Measurements from ENCODE around the gene GP5. TPM values are rescaled to one million over a fixed set of nuclear protein-coding genes. Genes with fewer than 3 reads are reported as not detected.
A peak's percentile ranks its signal among the peaks of the same experiment; 100 is the strongest.

Gene GP5
- polyA plus RNA-seq (ENCODE audit: insufficient read length in 4 of 4) = under 1 TPM; 0.40 to 0.91 (median 0.73) TPM

- no peak for DNase-seq (ENCODE audit: low read depth in 4 of 4, low spot score in 3 of 4)
These were observed at the start of gene GP5 for GRCh38 chr3:194399166-194399565. Gene GP5, minus strand, starts transcription at chr3:194399266. Its CDS starts 984 bp downstream, at chr3:194398282.

- DNase-seq (ENCODE audit: low read depth in 4 of 4, low spot score in 3 of 4) = no peak
These were observed 48.6 kb upstream of the GP5 start for GRCh38 chr3:194447657-194448056.

GRCh38 chr3:194447161-194447560 lies 48.1 kb upstream of the GP5 start:
- no peak for DNase-seq (ENCODE audit: low read depth in 4 of 4, low spot score in 3 of 4)

- DNase-seq (ENCODE audit: low read depth in 4 of 4, low spot score in 3 of 4) = no peak
These were observed 47.7 kb upstream of the GP5 start for GRCh38 chr3:194446754-194447153.

- DNase-seq (ENCODE audit: low read depth in 4 of 4, low spot score in 3 of 4) = no peak
These were observed 47.1 kb upstream of the GP5 start for GRCh38 chr3:194446172-194446571.

GRCh38 chr3:194443901-194444300 lies 44.8 kb upstream of the GP5 start:
- DNase-seq (ENCODE audit: low read depth in 4 of 4, low spot score in 3 of 4) = no peak

GRCh38 chr3:194440756-194441155 lies 41.7 kb upstream of the GP5 start:
- DNase-seq (ENCODE audit: low read depth in 4 of 4, low spot score in 3 of 4) = no peak

- DNase-seq (ENCODE audit: low read depth in 4 of 4, low spot score in 3 of 4) = no peak
These were observed 41.0 kb upstream of the GP5 start for GRCh38 chr3:194439881-194440550.

- DNase-seq (ENCODE audit: low read depth in 4 of 4, low spot score in 3 of 4) = no peak
These were observed 35.4 kb upstream of the GP5 start for GRCh38 chr3:194434503-194434902.

GRCh38 chr3:194431554-194431953 lies 32.5 kb upstream of the GP5 start:
- no peak for DNase-seq (ENCODE audit: low read depth in 4 of 4, low spot score in 3 of 4)

GRCh38 chr3:194425399-194425798 lies 26.3 kb upstream of the GP5 start:
- DNase-seq (ENCODE audit: low read depth in 4 of 4, low spot score in 3 of 4) = no peak

GRCh38 chr3:194424953-194425352 lies 25.9 kb upstream of the GP5 start:
- DNase-seq (ENCODE audit: low read depth in 4 of 4, low spot score in 3 of 4) = no peak

GRCh38 chr3:194424373-194424772 lies 25.3 kb upstream of the GP5 start:
- DNase-seq (ENCODE audit: low read depth in 4 of 4, low spot score in 3 of 4) = no peak

GRCh38 chr3:194423317-194423716 lies 24.3 kb upstream of the GP5 start:
- DNase-seq (ENCODE audit: low read depth in 4 of 4, low spot score in 3 of 4) = no peak

- DNase-seq (ENCODE audit: low read depth in 4 of 4, low spot score in 3 of 4) = no peak
These were observed 23.1 kb upstream of the GP5 start for GRCh38 chr3:194422188-194422587.

- no peak for DNase-seq (ENCODE audit: low read depth in 4 of 4, low spot score in 3 of 4)
These were observed 19.6 kb upstream of the GP5 start for GRCh38 chr3:194418671-194419070.

GRCh38 chr3:194407423-194407822 lies 8.4 kb upstream of the GP5 start:
- DNase-seq (ENCODE audit: low read depth in 4 of 4, low spot score in 3 of 4) = no peak

- DNase-seq (ENCODE audit: low read depth in 4 of 4, low spot score in 3 of 4) = no peak
These were observed 6.7 kb upstream of the GP5 start for GRCh38 chr3:194405766-194406165.

GRCh38 chr3:194404365-194405140 lies 5.5 kb upstream of the GP5 start:
- DNase-seq (ENCODE audit: low read depth in 4 of 4, low spot score in 3 of 4) = peak in 1 of 4 donors; percentile 49

- DNase-seq (ENCODE audit: low read depth in 4 of 4, low spot score in 3 of 4) = no peak
These were observed 2.8 kb upstream of the GP5 start for GRCh38 chr3:194401868-194402329.

GRCh38 chr3:194401346-194401745 lies 2.3 kb upstream of the GP5 start:
- no peak for DNase-seq (ENCODE audit: low read depth in 4 of 4, low spot score in 3 of 4)

GRCh38 chr3:194399874-194400411 lies 877 bp upstream of the GP5 start:
- DNase-seq (ENCODE audit: low read depth in 4 of 4, low spot score in 3 of 4) = no peak

Data from right renal pelvis (tissue), 4 donors.